Measurements from ENCODE around the gene SUMO3. TPM values are rescaled to one million over a fixed set of nuclear protein-coding genes. Genes with fewer than 3 reads are reported as not detected.
A peak's percentile ranks its signal among the peaks of the same experiment; 100 is the strongest.

Gene SUMO3
- total and polyA plus RNA-seq, 2 of the 8 experiments (the other 6 are each of a cell fraction or from before 2014, with no cell fraction given): 96.8 to 101 TPM

GRCh38 chr21:44792702-44793591 is 24.9 kb downstream of the SUMO3 start:
- peaks cover 0 to 14% (median 2%) of the 10 kb centered on the region in 4 experiments; a peak in 4 of 8 replicates for H3K36me3 ChIP-seq (ENCODE audit: control insufficient read depth in 2 of 4, insufficient read depth in 4 of 4, low read length in 3 of 4)
- H4K91ac ChIP-seq (replicated peaks; ENCODE audit: insufficient read length, low read length): peak overlapping the region; percentile 44
- no peak overlapping the region for H3K23ac ChIP-seq (ENCODE audit: insufficient read length)
- FAIRE-seq (peak; percentile 36), DNase-seq (ENCODE audit: low read depth in 1 of 2, low spot score in 2 of 2) (peak in 1 of 2 experiments; percentile 55)
- H2BK20ac ChIP-seq (ENCODE audit: low read length): 0 out of 2 replicates have a peak overlapping the region, but pooled peaks have one; percentile 32
- peak overlapping the region; percentile 8; the same call in 1 of the 2 replicates for H2BK15ac ChIP-seq (ENCODE audit: low read length)
- H3K79me2 ChIP-seq (ENCODE audit: control insufficient read depth in 1 of 2, insufficient read depth in 2 of 2, low read length in 2 of 2): peaks cover 13 to 91% of the 10 kb centered on the region in 2 experiments; a peak in 3 of 4 replicates
- no peak overlapping the region for H4K8ac ChIP-seq (ENCODE audit: extremely low read depth, insufficient read depth, low read length)
- no peak for TF ChIP-seq CTBP2 (IDR thresholded peaks at IDR 0.05; ENCODE audit: borderline replicate concordance, insufficient read depth, insufficient read length, low read length)
- TF ChIP-seq CTCF (IDR thresholded peaks at IDR 0.05; ENCODE audit: control extremely low read depth in 1 of 3, insufficient read depth in 1 of 3, low read depth in 1 of 3, low read length in 3 of 3): peak; percentile 54 to 86 (median 77)
- peak; percentile 90 to 95 for TF ChIP-seq RAD21 (IDR thresholded peaks at IDR 0.05 in 1 of 2, conservative IDR thresholded peaks at IDR 0.05 in 1 of 2; ENCODE audit: low read depth in 2 of 2, low read length in 2 of 2)
- peak; percentile 72; the same call in 1 of the 2 replicates for TF ChIP-seq GABPA (IDR thresholded peaks at IDR 0.05; ENCODE audit: borderline replicate concordance, insufficient read depth, low read length)
- H3K9ac ChIP-seq (replicated peaks in 1 of 4; ENCODE audit: extremely low read depth in 1 of 4, low read depth in 3 of 4, low read length in 3 of 4): no peak overlapping the region
- no peak overlapping the region for H4K5ac ChIP-seq (ENCODE audit: insufficient read length, low read depth, low read length)
- peaks cover 0 to 5% (median 4%) of the 10 kb centered on the region in 4 experiments; a peak in 3 of 7 replicates for H3K4me1 ChIP-seq (replicated peaks in 1 of 4; ENCODE audit: control insufficient read depth in 3 of 4, insufficient read depth in 4 of 4, low read length in 3 of 4)
- 50% methylated on average over 10 of the region's 10 CpGs; no CpG with 5 or more reads in 1 of the 2 experiments for WGBS, 2 experiments (ENCODE audit: extremely low coverage in 1 of 2, insufficient coverage in 1 of 2, insufficient read length in 1 of 2, insufficient replicate concordance in 2 of 2, low coverage in 1 of 2, low lambda C conversion rate in 2 of 2, missing lambda C conversion rate in 1 of 2)
- H2BK5ac ChIP-seq (ENCODE audit: low read depth, low read length): peak overlapping the region; percentile 66; the same call in 1 of the 2 replicates
- peak overlapping the region in 1 of 2 experiments; percentile 38; a peak in 2 of 4 replicates for H3K4me2 ChIP-seq (ENCODE audit: insufficient read depth in 1 of 2, low read depth in 2 of 2, low read length in 2 of 2)
- H2AK5ac ChIP-seq (ENCODE audit: low read depth, low read length): 0 out of 2 replicates have a peak overlapping the region, but pooled peaks have one; percentile 96
- peak overlapping the region; percentile 7 for H2BK120ac ChIP-seq (replicated peaks; ENCODE audit: low read depth, low read length)
- H3K27ac ChIP-seq (ENCODE audit: low read depth, low read length): no peak overlapping the region
- H3K4me3 ChIP-seq (ENCODE audit: extremely low read depth in 1 of 4, insufficient read depth in 2 of 4, low read depth in 3 of 4, low read length in 4 of 4): no peak overlapping the region
- H3K79me1 ChIP-seq (ENCODE audit: low read depth, low read length): peaks cover 8% of the 10 kb centered on the region
- H2BK12ac ChIP-seq (ENCODE audit: low read depth, low read length): 0 out of 2 replicates have a peak overlapping the region, but pooled peaks have one; percentile 27
- ChIA-PET CTCF (ENCODE audit: partially characterized antibody) (interaction anchor here (0.5 to 2.7 kb wide), 67 partner anchors 8 to 448 kb away, joined by 3 to 24 read pairs (median 5); partner anchors contain the start of genes KRTAP10-12, KRTAP10-2, KRTAP10-6 and TSPEAR), POLR2A (ENCODE audit: partially characterized antibody) (interaction anchor here (0.7 to 1.7 kb wide), 9 partner anchors 10 to 277 kb away, joined by 3 to 8 read pairs (median 4); partner anchors contain the start of gene UBE2G2)
- no peaks in the 10 kb centered on the region for H3K27me3 ChIP-seq (replicated peaks in 1 of 4; ENCODE audit: control insufficient read depth in 3 of 4, extremely low read depth in 1 of 4, insufficient read depth in 3 of 4, low read length in 3 of 4)
- no peaks in the 10 kb centered on the region for H3K23me2 ChIP-seq (ENCODE audit: low read depth, low read length)
- no peak overlapping the region for H2AFZ ChIP-seq (ENCODE audit: low read length)
- no peak overlapping the region for H3K56ac ChIP-seq (replicated peaks; ENCODE audit: insufficient read length, low read depth, low read length)
- H3K14ac ChIP-seq (ENCODE audit: insufficient read length): no peak overlapping the region
- no peak overlapping the region for H3K4ac ChIP-seq (replicated peaks; ENCODE audit: insufficient read length, low read depth, low read length)
- H4K20me1 ChIP-seq (replicated peaks in 1 of 2; ENCODE audit: control insufficient read depth in 1 of 2, insufficient read depth in 2 of 2, low read length in 2 of 2): peaks cover 5 to 13% of the 10 kb centered on the region in 2 experiments
- H3K18ac ChIP-seq (ENCODE audit: extremely low read depth, low read length): peak overlapping the region; percentile 7; the same call in 1 of the 2 replicates
- no peaks in the 10 kb centered on the region for H3K9me3 ChIP-seq (ENCODE audit: insufficient read depth in 2 of 2, low read depth in 1 of 2, low read length in 1 of 2)
